ENCODE data around the gene SPTB.

Gene SPTB

GRCh38 chr14:64718762-64719161 lies 160.9 kb downstream of the SPTB start:
- no peak for DNase-seq (ENCODE audit: low read depth, low spot score)
- no peak overlapping the region for H3K9ac ChIP-seq (ENCODE audit: insufficient read length, low read depth)
- H3K9me3 ChIP-seq (ENCODE audit: insufficient read depth, low read length) = peaks cover 10% of the 10 kb centered on the region
- H3K4me1 ChIP-seq (ENCODE audit: insufficient read depth, insufficient read length) = peaks cover 20% of the 10 kb centered on the region
- no peak overlapping the region for H3K4me3 ChIP-seq (ENCODE audit: insufficient read length, low read depth)
- TF ChIP-seq SUZ12 (IDR thresholded peaks at IDR 0.05; ENCODE audit: extremely low read depth, insufficient read depth, insufficient read length) = no peak
- no peak for TF ChIP-seq ZNF274 (IDR thresholded peaks at IDR 0.05; ENCODE audit: low read depth, low read length)
- TF ChIP-seq YY1 (IDR thresholded peaks at IDR 0.05; ENCODE audit: insufficient read depth, insufficient read length) = no peak
- H3K36me3 ChIP-seq (ENCODE audit: insufficient read depth, insufficient read length, low read length) = peaks cover 16% of the 10 kb centered on the region
- peaks cover 13% of the 10 kb centered on the region for H3K27me3 ChIP-seq (ENCODE audit: insufficient read depth, insufficient read length)

GRCh38 chr14:64717870-64718269 lies 161.8 kb downstream of the SPTB start:
- Histone ChIP-seq H3K4me1 (ENCODE audit: insufficient read depth, insufficient read length) (peaks cover 20% of the 10 kb centered on the region), H3K9ac (ENCODE audit: insufficient read length, low read depth) (no peak overlapping the region), H3K4me3 (ENCODE audit: insufficient read length, low read depth) (no peak overlapping the region), H3K36me3 (ENCODE audit: insufficient read depth, insufficient read length, low read length) (peaks cover 16% of the 10 kb centered on the region), H3K9me3 (ENCODE audit: insufficient read depth, low read length) (peaks cover 19% of the 10 kb centered on the region), H3K27me3 (ENCODE audit: insufficient read depth, insufficient read length) (peaks cover 13% of the 10 kb centered on the region)
- no peak for DNase-seq (ENCODE audit: low read depth, low spot score)
- TF ChIP-seq ZNF274 (IDR thresholded peaks at IDR 0.05; ENCODE audit: low read depth, low read length) (no peak), YY1 (IDR thresholded peaks at IDR 0.05; ENCODE audit: insufficient read depth, insufficient read length) (no peak), SUZ12 (IDR thresholded peaks at IDR 0.05; ENCODE audit: extremely low read depth, insufficient read depth, insufficient read length) (no peak)

- peak overlapping the region; percentile 39 for H3K9ac ChIP-seq (ENCODE audit: insufficient read length, low read depth)
- peaks cover 19% of the 10 kb centered on the region for H3K36me3 ChIP-seq (ENCODE audit: insufficient read depth, insufficient read length, low read length)
- H3K4me1 ChIP-seq (ENCODE audit: insufficient read depth, insufficient read length) = peaks cover 15% of the 10 kb centered on the region
- peaks cover 24% of the 10 kb centered on the region for H3K9me3 ChIP-seq (ENCODE audit: insufficient read depth, low read length)
- peak; percentile 50 for DNase-seq (ENCODE audit: low read depth, low spot score)
- TF ChIP-seq ZNF274 (IDR thresholded peaks at IDR 0.05; ENCODE audit: low read depth, low read length) (no peak), YY1 (IDR thresholded peaks at IDR 0.05; ENCODE audit: insufficient read depth, insufficient read length) (no peak), SUZ12 (IDR thresholded peaks at IDR 0.05; ENCODE audit: extremely low read depth, insufficient read depth, insufficient read length) (no peak)
- H3K4me3 ChIP-seq (ENCODE audit: insufficient read length, low read depth) = no peak overlapping the region
- peaks cover 13% of the 10 kb centered on the region for H3K27me3 ChIP-seq (ENCODE audit: insufficient read depth, insufficient read length)
These were observed 163.9 kb downstream of the SPTB start for GRCh38 chr14:64715628-64716412.

- H3K9ac ChIP-seq (ENCODE audit: insufficient read length, low read depth) = no peak overlapping the region
- H3K4me3 ChIP-seq (ENCODE audit: insufficient read length, low read depth) = no peak overlapping the region
- peaks cover 13% of the 10 kb centered on the region for H3K27me3 ChIP-seq (ENCODE audit: insufficient read depth, insufficient read length)
- H3K9me3 ChIP-seq (ENCODE audit: insufficient read depth, low read length) = peaks cover 24% of the 10 kb centered on the region
- no peak for DNase-seq (ENCODE audit: low read depth, low spot score)
- peaks cover 22% of the 10 kb centered on the region for H3K36me3 ChIP-seq (ENCODE audit: insufficient read depth, insufficient read length, low read length)
- peaks cover 12% of the 10 kb centered on the region for H3K4me1 ChIP-seq (ENCODE audit: insufficient read depth, insufficient read length)
- TF ChIP-seq SUZ12 (IDR thresholded peaks at IDR 0.05; ENCODE audit: extremely low read depth, insufficient read depth, insufficient read length) (no peak), ZNF274 (IDR thresholded peaks at IDR 0.05; ENCODE audit: low read depth, low read length) (no peak), YY1 (IDR thresholded peaks at IDR 0.05; ENCODE audit: insufficient read depth, insufficient read length) (no peak)
These were observed 164.5 kb downstream of the SPTB start for GRCh38 chr14:64715146-64715627.

- no peak overlapping the region for H3K9ac ChIP-seq (ENCODE audit: insufficient read length, low read depth)
- H3K9me3 ChIP-seq (ENCODE audit: insufficient read depth, low read length) = peaks cover 24% of the 10 kb centered on the region
- H3K27me3 ChIP-seq (ENCODE audit: insufficient read depth, insufficient read length) = peaks cover 15% of the 10 kb centered on the region
- TF ChIP-seq SUZ12 (IDR thresholded peaks at IDR 0.05; ENCODE audit: extremely low read depth, insufficient read depth, insufficient read length) (no peak), ZNF274 (IDR thresholded peaks at IDR 0.05; ENCODE audit: low read depth, low read length) (no peak), YY1 (IDR thresholded peaks at IDR 0.05; ENCODE audit: insufficient read depth, insufficient read length) (no peak)
- H3K4me3 ChIP-seq (ENCODE audit: insufficient read length, low read depth) = no peak overlapping the region
- DNase-seq (ENCODE audit: low read depth, low spot score) = no peak
- H3K36me3 ChIP-seq (ENCODE audit: insufficient read depth, insufficient read length, low read length) = peaks cover 24% of the 10 kb centered on the region
- H3K4me1 ChIP-seq (ENCODE audit: insufficient read depth, insufficient read length) = peaks cover 10% of the 10 kb centered on the region
These were observed 165.2 kb downstream of the SPTB start for GRCh38 chr14:64714432-64715025.

GRCh38 chr14:64713677-64714076 lies 166.0 kb downstream of the SPTB start:
- Histone ChIP-seq H3K4me3 (ENCODE audit: insufficient read length, low read depth) (no peak overlapping the region), H3K4me1 (ENCODE audit: insufficient read depth, insufficient read length) (peaks cover 10% of the 10 kb centered on the region), H3K36me3 (ENCODE audit: insufficient read depth, insufficient read length, low read length) (peaks cover 24% of the 10 kb centered on the region)

GRCh38 chr14:64711039-64711438 lies 168.7 kb downstream of the SPTB start:
- TF ChIP-seq YY1 (IDR thresholded peaks at IDR 0.05; ENCODE audit: insufficient read depth, insufficient read length) = no peak
- TF ChIP-seq ZNF274 (IDR thresholded peaks at IDR 0.05; ENCODE audit: low read depth, low read length) = no peak
- TF ChIP-seq SUZ12 (IDR thresholded peaks at IDR 0.05; ENCODE audit: extremely low read depth, insufficient read depth, insufficient read length) = no peak
- Histone ChIP-seq H3K4me1 (ENCODE audit: insufficient read depth, insufficient read length) (peaks cover 12% of the 10 kb centered on the region), H3K27me3 (ENCODE audit: insufficient read depth, insufficient read length) (peaks cover 24% of the 10 kb centered on the region), H3K9ac (ENCODE audit: insufficient read length, low read depth) (no peak overlapping the region), H3K36me3 (ENCODE audit: insufficient read depth, insufficient read length, low read length) (peaks cover 21% of the 10 kb centered on the region), H3K4me3 (ENCODE audit: insufficient read length, low read depth) (no peak overlapping the region), H3K9me3 (ENCODE audit: insufficient read depth, low read length) (peaks cover 24% of the 10 kb centered on the region)
- DNase-seq (ENCODE audit: low read depth, low spot score) = no peak

More at GRCh38 chr14:64713677-64714076, 166.0 kb downstream of the SPTB start:
- TF ChIP-seq SUZ12 (IDR thresholded peaks at IDR 0.05; ENCODE audit: extremely low read depth, insufficient read depth, insufficient read length) = no peak
- no peak for TF ChIP-seq YY1 (IDR thresholded peaks at IDR 0.05; ENCODE audit: insufficient read depth, insufficient read length)
- no peak for TF ChIP-seq ZNF274 (IDR thresholded peaks at IDR 0.05; ENCODE audit: low read depth, low read length)
- Histone ChIP-seq H3K9me3 (ENCODE audit: insufficient read depth, low read length) (peaks cover 24% of the 10 kb centered on the region), H3K27me3 (ENCODE audit: insufficient read depth, insufficient read length) (peaks cover 20% of the 10 kb centered on the region), H3K9ac (ENCODE audit: insufficient read length, low read depth) (no peak overlapping the region)
- DNase-seq (ENCODE audit: low read depth, low spot score) = no peak

Data from NT2/D1 (cell line).